ENCODE results near the gene RASSF5.

The RASSF5 gene

DNA sequence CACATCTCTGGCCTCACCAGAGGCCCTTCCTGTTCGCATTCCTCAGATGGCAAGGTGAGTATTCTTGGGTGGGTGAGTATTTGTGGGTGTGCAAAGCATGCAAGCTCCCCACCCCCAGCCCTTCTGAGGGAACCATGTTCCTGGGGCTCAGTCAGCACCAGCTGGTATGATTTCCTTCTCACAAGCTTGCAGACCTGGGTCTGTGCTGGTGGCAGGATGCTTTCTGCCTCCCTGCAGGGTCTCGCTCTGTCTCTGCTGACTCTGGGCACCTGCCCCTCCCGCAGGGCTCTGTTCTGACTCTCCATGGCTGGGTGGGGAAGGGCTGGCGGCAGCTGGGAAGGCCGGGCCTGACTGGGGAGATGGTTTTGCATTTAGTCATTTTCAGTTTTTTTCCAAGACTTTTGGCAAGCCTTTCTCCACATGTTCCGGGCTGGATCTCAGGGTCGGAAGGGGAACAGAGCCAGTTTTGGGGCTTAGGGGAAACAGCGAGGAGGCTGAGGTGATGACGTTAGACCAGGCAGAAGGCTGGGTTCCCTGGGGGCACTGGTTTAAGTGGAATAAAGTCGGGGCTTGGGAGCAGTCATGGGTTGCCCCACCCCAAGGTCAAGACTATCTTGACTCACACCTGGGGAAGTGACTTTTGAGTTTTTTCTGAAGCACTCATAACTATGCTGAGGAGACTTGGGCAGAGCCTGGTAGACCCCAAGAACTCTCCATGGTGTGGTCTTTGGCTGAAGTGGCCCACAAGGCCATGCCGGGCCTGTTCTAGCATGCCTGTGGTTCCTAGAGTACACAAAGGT lies 6.2 kb downstream of the RASSF5 start:
- DNase-seq (ENCODE audit: low spot score) (peak; percentile 89), FAIRE-seq (no peak)

DNA sequence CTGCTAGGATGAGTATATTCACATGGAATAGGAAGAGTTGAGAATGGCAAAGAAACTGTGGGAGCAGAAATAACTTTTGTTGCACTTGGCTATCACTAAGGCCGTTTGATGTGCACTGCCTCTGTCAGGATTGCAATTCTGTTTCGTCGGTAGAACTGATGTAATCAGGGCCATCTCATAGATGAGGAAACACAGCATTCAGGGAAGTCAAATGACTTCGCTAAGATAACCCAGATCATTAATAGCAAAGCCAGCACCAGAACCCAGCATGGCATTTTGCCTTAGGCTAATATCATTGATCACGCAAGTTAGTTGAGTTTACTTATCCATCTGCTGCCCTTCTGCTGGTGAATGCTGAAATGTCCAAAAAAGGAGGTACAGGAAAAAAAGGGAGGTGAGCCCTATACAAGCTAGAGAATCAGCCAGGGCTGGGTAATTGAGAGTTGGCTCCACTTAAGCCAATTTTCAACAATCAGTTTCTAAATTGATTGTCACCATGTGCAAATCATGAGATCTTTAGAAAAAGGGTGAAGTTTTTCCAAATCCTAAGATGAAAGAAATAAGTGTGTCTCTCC lies 7.6 kb downstream of the RASSF5 start:
- DNase-seq (ENCODE audit: low spot score) = no peak
- FAIRE-seq = no peak

DNA sequence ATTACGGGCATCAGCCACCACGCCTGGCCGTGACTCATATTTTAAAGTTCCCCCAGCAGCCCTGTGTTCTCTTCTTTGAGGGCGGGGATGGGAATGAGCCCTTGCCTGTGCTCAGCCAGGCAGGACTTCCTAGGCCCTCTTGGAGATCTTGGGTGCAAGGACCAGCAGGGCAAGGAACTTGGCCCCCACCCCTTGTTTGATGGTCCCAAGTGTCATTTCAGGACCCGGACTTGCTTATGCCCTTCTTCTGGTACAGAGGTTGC lies 9.3 kb downstream of the RASSF5 start:
- no peak for FAIRE-seq
- DNase-seq (ENCODE audit: low spot score) = no peak

DNA sequence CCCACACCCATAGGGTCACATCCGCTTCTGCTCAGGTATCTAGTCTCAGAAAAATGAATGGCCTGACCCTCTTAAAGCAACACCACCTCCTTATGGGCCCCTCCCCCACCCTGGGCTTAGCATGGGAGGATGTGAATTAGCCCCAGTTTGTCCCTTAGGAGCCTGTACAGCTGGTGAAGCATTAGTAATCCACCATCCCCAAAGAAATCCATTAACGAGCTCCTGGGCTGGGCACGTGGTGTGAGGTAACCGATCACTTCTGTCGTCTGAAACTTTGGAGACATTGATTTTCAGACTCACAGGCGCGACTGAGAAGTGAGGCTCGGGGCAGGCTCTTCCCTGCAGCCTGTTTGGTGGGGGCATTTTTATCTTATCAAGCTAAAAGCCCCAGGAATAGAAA lies 10.5 kb downstream of the RASSF5 start:
- FAIRE-seq = no peak
- no peak for DNase-seq (ENCODE audit: low spot score)

DNA sequence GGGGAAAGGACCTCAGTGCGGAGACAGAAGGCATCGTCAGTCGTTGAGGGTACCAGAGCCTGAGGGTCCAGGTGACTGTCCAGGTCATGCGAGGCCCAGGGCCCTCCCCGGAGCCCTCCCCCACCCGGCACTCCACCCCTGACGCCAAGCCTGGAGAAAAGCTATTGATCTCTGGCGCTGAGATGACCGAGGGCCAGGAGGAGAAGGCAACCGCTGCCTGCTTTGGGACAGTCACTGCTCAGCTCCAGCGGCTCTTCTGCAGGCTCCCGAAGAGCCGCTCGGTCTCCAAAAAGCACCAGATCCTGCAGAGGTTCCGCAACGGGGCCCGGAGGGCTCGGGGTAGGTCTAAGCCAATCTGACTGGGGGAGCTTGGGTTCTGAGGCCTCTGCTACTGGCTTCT lies 10.9 kb downstream of the RASSF5 start:
- no peak for FAIRE-seq

DNA sequence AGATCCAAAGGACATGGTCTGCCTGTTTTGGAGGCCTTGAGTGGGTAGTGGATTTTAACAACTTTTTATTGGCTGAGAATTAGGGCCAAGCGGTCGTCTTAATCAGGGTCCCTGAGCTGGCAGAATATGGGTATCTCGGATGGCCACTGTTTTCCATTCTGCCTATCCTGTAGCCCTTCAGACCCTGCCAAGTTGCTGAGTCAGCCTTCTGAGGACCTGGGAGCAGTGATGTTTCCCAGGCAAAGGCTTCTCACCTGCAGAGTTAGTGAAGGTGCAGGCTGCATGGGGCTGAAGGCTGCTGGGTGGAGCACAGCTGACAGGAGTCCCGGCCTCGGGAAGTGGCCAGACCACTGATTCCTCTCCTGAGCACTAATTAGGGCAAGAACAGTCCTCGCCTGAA lies 11.4 kb downstream of the RASSF5 start:
- FAIRE-seq (no peak), DNase-seq (ENCODE audit: low spot score) (no peak)

More for the DNA sequence above, 10.9 kb downstream of the RASSF5 start:
- no peak for DNase-seq (ENCODE audit: low spot score)

DNA sequence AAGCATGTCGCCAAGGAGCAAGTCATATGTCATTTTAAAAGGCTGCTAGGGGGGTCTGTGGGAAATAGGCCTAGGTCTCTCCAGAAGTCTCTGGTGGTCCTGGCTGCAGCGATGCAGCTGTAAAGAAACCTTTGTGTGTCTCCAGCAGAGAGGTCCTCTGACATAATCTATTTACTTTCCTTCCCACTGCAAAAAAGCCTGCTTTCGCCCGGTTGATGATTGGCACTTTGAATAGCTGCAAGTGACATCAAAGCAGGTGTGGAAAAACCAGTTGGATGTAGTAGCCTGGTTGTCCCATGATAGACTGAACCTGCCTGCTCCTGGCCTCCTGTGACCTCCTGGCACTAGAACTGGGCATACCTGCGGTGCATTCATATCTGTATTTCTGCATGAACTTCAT lies 13.8 kb downstream of the RASSF5 start:
- DNase-seq (ENCODE audit: low spot score) (no peak), FAIRE-seq (no peak)

DNA sequence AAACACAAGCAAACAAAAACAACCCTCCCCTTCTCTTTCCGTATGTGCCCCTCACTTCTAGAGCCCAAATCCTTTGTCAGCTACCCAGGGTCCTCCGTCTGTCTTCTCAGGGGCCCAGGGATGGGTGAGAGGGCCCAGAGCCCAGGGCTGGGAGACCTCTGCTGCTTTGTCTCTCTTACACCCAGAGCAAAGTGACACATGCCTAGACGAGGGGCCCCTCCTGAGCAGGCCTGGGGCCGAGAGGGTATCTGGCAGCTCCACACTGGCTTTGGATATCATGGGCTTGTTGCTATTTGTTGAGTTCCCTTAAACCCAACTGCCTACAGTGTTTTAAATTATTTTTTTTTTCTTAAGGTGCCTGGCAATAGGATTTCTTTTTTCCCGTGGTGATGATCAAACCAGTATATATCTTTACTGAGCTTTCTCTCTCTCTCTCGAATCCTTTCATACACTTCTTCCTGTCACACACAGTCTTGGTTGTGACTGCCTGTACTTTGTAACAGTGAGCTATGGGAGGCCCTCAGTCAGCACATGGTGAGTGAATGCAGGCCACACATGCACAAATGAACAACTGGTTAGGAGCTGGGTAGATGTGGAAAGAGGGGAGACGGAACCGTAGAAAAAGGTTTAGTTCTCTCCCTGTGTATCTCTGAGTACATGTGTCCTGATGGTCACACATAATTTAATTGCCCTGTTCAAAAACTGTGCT lies 14.5 kb downstream of the RASSF5 start:
- FAIRE-seq = no peak
- DNase-seq (ENCODE audit: low spot score) = no peak

DNA sequence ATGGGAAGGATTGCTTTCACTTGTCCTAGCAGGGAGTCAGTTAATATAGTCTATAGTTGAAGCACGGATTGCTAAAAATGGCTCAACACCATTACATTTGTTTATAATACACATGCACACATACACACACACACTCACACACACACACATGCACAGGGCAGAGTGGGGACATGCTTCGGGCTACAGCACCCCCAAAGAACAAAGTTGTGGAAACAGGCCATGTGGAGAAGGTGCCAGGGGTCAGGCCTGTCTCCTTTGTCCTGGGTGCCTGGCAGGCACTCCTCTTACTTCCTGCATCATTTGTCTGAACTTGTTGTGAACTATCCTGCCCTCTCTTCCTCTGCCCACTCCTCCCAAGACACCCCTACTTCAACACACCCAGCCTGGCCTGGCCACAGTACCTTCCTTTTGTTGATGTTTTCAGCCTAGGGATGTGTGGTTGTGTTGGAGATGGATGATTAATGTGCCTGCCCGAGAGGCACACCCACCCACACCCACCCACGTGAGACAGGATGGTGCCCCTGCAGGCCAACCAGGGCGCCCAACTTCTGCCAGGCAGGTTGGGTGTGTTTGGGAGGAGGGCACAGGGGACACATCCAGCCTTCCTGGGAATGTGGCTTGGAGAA lies 17.5 kb downstream of the RASSF5 start:
- DNase-seq (ENCODE audit: low spot score) (no peak), FAIRE-seq (peak; percentile 67)

DNA sequence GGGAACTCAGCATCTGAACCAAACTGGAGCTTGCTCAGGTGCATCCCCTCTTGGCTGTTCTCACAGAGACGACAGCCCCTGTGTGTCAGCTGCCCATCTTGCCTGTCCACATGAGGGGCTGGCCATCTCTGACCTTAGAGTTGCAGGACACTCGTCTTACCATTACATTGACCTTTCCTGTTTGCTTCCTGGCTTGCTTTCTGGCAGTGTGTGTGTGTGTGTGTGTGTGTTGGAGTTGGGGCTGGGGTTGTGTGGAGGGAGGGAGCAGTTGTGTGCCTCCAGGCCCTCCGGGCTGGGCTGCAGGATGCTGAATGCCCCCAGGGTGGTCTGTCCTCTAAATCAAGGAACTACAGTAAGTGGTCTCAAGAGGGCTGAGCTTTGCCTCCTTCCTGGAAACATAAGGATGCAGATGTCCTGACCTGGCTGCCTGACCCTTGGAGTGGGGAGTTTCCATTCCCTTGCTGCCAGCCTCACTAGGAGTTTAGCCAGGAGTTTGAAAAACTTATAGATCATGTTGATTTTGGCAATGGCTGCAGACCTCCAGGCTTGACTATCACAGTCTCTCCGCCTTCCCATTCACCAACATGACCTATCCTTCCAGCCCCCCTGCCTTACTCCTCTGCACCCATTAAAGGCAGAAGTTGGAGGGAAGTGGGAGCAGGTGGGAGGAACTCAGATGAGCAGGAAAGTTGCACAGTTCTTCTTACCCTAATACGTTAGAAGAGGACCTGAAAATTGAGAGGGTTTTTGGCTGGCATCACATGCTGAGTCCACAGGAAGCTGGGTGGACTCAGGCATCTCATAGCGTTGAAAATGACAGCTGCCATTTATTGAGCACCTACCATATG lies 19.0 kb downstream of the RASSF5 start:
- DNase-seq (ENCODE audit: low spot score) (no peak), FAIRE-seq (no peak)

DNA sequence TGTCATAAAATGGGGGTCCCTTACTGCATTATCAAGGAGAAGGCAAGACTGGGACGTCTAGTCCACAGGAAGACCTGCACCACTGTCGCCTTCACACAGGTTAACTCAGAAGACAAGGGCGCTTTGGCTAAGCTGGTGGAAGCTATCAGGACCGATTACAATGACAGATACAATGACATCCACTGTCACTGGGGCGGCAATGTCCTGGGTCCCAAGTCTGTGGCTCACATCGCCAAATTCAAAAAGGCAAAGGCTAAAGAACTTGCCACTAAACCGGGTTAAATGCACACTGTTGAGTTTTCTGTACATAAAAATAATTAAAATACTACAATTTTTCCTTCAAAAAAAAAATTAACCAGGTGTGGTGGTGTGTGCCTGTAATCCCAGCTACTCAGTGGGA lies 22.1 kb downstream of the RASSF5 start:
- FAIRE-seq (no peak), DNase-seq (ENCODE audit: low spot score) (no peak)

DNA sequence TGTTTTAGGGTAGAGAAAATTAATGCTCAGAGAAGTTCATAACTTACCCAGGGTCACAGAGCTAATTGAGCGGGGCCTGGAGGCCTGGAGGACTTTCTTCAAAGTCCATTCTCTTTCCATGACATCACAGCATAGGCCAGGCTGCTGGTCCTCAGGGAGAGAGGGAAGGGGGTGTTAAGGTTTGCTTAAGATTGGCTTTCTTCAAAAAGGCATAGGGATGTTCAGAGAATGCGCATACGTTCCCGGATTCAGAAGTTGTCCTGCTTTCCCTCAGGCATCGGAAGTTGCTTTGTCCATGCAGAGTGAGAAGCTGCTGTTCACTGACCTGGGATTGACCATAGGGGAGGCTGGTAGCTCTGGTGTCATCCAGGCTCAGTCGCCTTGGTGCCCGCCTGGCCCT lies 25.0 kb downstream of the RASSF5 start:
- DNase-seq (ENCODE audit: low spot score) (no peak), FAIRE-seq (no peak)

DNA sequence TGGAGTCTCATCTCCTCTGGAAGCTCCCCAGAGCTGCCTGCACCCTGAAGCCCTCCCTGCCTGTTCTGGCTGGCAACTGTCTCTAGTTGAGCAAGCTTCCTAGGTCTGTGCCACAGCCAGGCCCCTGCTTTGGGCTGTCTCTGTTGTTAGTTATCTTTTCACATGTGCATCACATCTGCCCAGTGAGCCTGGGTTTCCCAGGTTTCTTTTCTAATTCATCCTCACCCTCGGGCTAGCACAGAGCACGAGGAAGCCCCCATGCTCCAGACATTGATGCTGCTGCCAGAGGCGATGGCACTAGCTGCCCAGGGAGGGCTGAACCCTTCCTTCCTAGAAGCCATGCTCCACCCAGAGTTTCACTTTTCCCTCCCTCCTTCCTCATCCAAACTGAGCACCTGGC lies 27.2 kb downstream of the RASSF5 start:
- FAIRE-seq = no peak
- DNase-seq (ENCODE audit: low spot score) = no peak

DNA sequence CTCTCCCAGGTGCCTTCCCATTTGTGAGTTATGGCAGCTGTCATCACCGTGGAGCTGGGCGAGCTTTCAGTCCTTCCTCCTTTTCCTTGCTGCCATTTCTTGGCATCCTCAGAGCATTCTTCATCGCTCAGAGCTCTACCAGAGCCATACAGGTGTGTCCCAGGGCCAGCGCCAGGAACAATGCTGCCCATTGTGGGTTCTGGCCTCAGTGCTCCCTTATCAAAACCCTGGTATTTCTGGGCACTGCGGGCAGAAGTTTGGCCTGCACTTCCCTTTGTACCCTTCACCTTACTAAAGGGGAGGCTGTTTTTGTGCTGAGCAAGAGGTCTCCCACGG lies 28.5 kb downstream of the RASSF5 start:
- DNase-seq (ENCODE audit: low spot score) (peak; percentile 65), FAIRE-seq (no peak)

DNA sequence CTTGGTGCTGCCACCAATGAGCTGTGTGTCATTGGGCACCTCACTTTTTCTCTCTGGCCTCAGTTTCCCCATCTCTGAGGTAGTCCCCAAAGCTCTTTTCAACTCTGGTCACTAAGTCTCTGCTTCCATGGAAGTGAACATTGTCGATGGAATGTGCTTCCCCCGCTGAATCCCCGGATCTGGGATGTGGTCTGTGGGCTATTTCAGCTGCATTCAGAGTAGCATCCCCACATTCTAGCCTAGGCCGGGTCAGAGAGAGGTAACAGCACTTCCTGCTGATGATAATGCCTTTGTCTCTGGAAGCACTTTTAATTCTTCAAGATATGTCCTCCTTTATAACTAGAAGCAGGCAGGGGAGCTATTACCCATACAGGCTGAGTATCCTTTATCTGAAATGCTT lies 29.8 kb downstream of the RASSF5 start:
- DNase-seq (ENCODE audit: low spot score) = peak; percentile 49
- no peak for FAIRE-seq

DNA sequence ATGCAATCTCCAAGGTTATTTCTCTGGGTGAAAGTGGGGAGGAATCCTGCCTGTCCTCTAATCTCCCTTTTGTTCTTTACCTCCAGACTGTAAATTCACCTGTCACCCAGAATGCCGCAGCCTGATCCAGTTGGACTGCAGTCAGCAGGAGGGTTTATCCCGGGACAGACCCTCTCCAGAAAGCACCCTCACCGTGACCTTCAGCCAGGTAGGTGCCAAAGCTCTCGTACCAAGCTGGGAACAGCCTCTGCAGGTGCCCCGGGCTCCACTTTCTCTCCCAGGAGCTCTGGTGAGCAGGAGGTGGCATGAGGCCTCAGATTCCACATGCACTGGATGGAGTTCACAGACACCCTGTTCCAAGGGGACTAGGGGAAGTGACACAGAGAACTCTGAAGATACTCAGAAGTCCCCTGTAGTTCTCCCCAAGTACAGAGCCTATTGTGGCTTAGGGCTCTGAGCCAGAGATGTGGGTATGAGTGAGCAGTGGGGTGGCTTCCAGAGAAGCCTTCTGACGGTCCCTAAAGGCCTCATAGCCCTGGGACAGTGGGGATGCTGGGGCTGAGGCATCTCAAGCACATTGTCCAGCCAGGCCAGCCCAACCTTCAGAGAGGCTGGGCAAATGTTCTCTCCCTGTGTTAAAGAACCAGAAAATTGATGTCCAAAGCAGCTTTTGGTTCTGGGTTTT lies 30.9 kb downstream of the RASSF5 start:
- no peak for FAIRE-seq
- no peak for DNase-seq (ENCODE audit: low spot score)

DNA sequence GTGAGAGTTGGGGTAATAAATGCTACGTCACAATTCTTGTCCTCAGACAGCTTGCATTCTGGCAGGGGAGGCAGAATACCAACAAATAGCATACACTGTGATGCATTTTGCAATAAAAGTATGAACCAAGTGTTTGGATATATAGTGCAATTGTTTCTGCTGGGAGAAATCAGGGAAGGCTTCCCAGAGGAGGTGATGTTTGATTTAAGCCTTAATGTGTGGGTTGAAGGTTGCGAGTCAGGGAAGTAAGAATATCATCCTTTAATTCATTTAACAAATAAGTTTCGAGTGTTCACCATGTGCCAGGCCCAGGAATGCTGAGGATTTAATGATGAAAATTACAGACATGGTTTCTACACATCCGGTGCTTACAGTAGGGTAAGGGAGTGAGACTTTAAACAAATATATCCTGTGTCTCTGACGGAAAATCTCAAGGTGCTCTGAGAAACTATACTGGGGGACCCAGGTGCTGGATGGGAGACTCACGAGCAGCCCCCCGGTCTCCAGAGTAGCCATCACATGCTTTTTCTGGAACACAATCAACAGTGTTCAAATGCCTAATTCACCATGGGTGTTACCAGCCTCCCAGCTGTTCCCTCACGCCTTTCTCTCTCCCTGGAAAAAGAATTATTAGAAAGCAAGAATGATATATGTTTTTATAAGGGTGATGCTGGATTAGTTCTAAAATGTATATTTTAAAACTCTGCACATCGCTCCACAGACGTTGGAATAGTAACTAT lies 31.7 kb downstream of the RASSF5 start:
- DNase-seq (ENCODE audit: low spot score) = no peak
- FAIRE-seq = no peak

DNA sequence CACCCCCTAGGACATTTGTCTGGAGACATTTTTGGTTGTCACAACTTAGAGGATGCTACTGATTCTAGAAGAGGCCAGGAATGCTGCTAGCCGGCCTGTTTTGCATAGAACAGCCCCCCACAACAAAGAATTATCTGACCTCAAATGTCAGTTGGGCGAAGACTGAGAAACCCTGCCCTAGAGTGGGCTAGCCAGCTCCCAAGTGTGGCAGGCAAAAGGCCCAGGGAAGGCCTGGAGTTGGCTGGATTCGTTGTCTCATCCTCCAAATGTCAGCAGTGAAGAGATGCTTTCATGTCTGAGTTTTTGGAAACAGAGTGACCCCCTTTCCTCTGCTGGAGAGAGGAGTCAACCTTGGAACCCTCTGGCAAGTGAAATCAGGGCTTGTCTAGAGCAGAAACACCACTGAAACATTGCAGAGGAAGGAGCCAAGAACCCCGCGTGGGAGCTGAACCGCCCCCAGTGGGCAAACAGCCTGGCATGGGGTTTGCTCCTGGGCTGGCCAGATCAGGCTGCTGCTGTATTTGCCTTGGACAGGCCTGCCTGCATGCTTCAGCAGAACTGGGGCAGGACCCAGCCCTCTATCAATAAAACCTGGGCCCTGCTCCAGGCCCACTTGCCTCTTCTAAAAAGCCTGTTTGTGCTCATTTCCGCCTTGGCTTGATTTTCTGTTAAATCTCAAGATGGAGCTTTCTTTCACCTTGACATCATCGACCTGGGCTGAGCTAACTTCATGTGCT lies 32.9 kb downstream of the RASSF5 start:
- FAIRE-seq = no peak
- no peak for DNase-seq (ENCODE audit: low spot score)

DNA sequence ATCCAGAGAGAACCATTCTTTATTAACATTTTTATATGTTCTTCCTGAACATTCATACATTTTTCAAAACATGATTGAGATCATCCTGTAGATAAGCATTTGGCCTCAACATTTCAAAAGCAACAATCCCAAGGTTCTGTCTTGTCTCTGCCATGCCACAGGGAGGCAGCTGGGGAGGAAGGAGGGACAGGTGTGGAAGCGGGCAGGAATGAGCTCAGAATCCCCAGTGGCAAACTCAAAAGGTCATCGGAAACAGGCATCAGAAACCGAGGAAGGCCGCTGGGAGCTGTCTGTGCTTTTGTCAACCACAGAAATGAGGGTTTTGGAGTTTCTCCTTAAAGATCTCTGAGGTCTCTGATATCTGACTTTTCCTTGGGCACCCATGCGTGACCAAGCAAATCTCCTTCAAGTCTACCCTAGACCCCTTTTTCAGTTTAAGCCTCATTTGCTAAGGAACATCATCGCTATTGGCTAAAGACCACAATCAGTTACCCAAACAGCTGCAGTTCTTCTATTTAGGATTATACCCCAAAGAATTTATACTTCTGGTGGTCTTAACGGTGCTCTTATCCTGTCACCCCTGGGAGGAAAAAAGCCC lies 34.0 kb downstream of the RASSF5 start:
- FAIRE-seq (no peak), DNase-seq (ENCODE audit: low spot score) (no peak)

Measured in urothelium cell line (cell line).